SK-N-SH (cell line): Measurements from ENCODE around the gene SCNN1G. TPM values are rescaled to one million over a fixed set of nuclear protein-coding genes. Genes with fewer than 3 reads are reported as not detected.

ENCODE experiments used
- CTCF ChIA-PET: fragments of 300-600, 350-600 bp; formaldehyde crosslinking; extraction: SDS; loops from one replicate; lab custom pipeline; 2021; lab: Yijun Ruan, JAX
- POLR2A ChIA-PET: fragments of 350-600 bp; sonication (Branson Sonifier 250); formaldehyde crosslinking; extraction: SDS; loops from one replicate; lab custom pipeline; 2020; ENCODE audit warnings: antibody characterized with exemption, inconsistent platforms; lab: Yijun Ruan, JAX
- DNase-seq: peaks from one replicate; pipeline ENCODE4 v3.0.0; 2012
- H2AFZ ChIP-seq: fragments of 200-600 bp; sonication (generic); 2 replicates; pipeline ENCODE4 v1.8.1; 2016; ENCODE audit warnings: antibody characterized with exemption, mild to moderate bottlenecking, low read depth
- H3F3A ChIP-seq: fragments of 200-600 bp; sonication (generic); replicated peaks from 2 replicates; pipeline ENCODE3; 2016; ENCODE audit warnings: antibody characterized with exemption, mild to moderate bottlenecking; ENCODE audit not compliant: insufficient read depth
- H3K27ac ChIP-seq, 2 experiments: fragments of 200-500 bp in 1 of 2; fragments of 200-600 bp in 1 of 2; sonication (Bioruptor generic) in 1 of 2; sonication (generic), shearing (Covaris generic) in 1 of 2; 2 replicates each; pipeline versions ENCODE4 v1.5.1 to v1.6.1; 2014 to 2016; ENCODE audit warnings: low read depth in 2 of 2, inconsistent platforms in 1 of 2, low read length in 1 of 2, mild to moderate bottlenecking in 1 of 2, mixed read lengths in 1 of 2
- H3K27me3 ChIP-seq: fragments of 200-600 bp; sonication (generic), shearing (Covaris generic); 2 replicates; pipeline ENCODE4 v1.6.1; 2016; ENCODE audit warnings: mixed run types; ENCODE audit not compliant: insufficient read depth
- H3K36me3 ChIP-seq, 2 experiments: fragments of 200-500 bp in 1 of 2; fragments of 200-600 bp in 1 of 2; sonication (Bioruptor generic) in 1 of 2; sonication (generic) in 1 of 2; replicated peaks in 1 of 2; 2 replicates each; pipeline versions ENCODE3 to v1.5.1; 2014 to 2016; ENCODE audit warnings: low read length in 1 of 2, mild to moderate bottlenecking in 1 of 2; ENCODE audit not compliant: insufficient read depth in 2 of 2, control insufficient read depth in 1 of 2
- H3K4me1 ChIP-seq, 2 experiments: fragments of 200-500 bp in 1 of 2; fragments of 200-600 bp in 1 of 2; sonication (Bioruptor generic) in 1 of 2; sonication (generic), shearing (Covaris generic) in 1 of 2; 2 replicates each; pipeline versions ENCODE4 v1.5.1 to v1.6.1; 2014 to 2016; ENCODE audit warnings: low read depth in 1 of 2, low read length in 1 of 2, mixed run types in 1 of 2; ENCODE audit not compliant: insufficient read depth in 2 of 2, control insufficient read depth in 1 of 2
- H3K4me2 ChIP-seq: fragments of 200-600 bp; sonication (generic), shearing (Covaris generic); 2 replicates; pipeline ENCODE4 v1.6.1; 2017; ENCODE audit warnings: mixed run types
- H3K4me3 ChIP-seq, 2 experiments: fragments of 200-500 bp in 1 of 2; fragments of 200-600 bp in 1 of 2; sonication (Bioruptor generic) in 1 of 2; sonication (generic), shearing (Covaris generic) in 1 of 2; 2 replicates each; pipeline versions ENCODE4 v1.5.1 to v1.8.1; 2014 to 2016; ENCODE audit warnings: low read depth in 2 of 2, inconsistent platforms in 1 of 2, low read length in 1 of 2, mild to moderate bottlenecking in 1 of 2, mixed read lengths in 1 of 2, moderate library complexity in 1 of 2
- H3K79me2 ChIP-seq: fragments of 200-600 bp; sonication (generic); 2 replicates; pipeline ENCODE4 v1.8.1; 2017; ENCODE audit warnings: mild to moderate bottlenecking; ENCODE audit not compliant: insufficient read depth
- H3K9ac ChIP-seq: fragments of 200-600 bp; sonication (generic); 2 replicates; pipeline ENCODE4 v1.6.1; 2017; ENCODE audit warnings: mixed run types
- H3K9me2 ChIP-seq: fragments of 200-600 bp; sonication (generic); 2 replicates; pipeline ENCODE4 v1.6.1; 2017; ENCODE audit warnings: mixed run types
- H3K9me3 ChIP-seq: fragments of 200-600 bp; sonication (generic); 2 replicates; pipeline ENCODE4 v1.6.1; 2017; ENCODE audit warnings: mixed run types, mild to moderate bottlenecking, moderate library complexity
- H4K20me1 ChIP-seq: fragments of 200-600 bp; sonication (generic); 2 replicates; pipeline ENCODE4 v1.6.1; 2017; ENCODE audit warnings: mild to moderate bottlenecking, mixed run types; ENCODE audit not compliant: insufficient read depth
- EP300 ChIP-seq, 2 experiments: IDR thresholded peaks; 2 replicates each; pipeline versions ENCODE4 v1.4.0 to v1.6.1; 2012; ENCODE audit warnings: borderline replicate concordance in 1 of 2, low read depth in 1 of 2, low read length in 1 of 2
- MAX ChIP-seq: IDR thresholded peaks from 2 replicates; pipeline ENCODE4 v1.4.0; 2012; ENCODE audit warnings: low read depth
- NFIC ChIP-seq: IDR thresholded peaks from 2 replicates; pipeline ENCODE4 v1.4.0; 2012; ENCODE audit warnings: borderline replicate concordance
- NRF1 ChIP-seq: IDR thresholded peaks from 2 replicates; pipeline ENCODE4 v1.6.1; 2012; ENCODE audit warnings: low read depth, mild to moderate bottlenecking, low read length
- POLR2AphosphoS5 ChIP-seq: IDR thresholded peaks from 2 replicates; pipeline ENCODE4 v1.6.1; 2012; ENCODE audit warnings: low read depth, low read length
- RAD21 ChIP-seq: IDR thresholded peaks from 2 replicates; pipeline ENCODE4 v1.6.1; 2012; ENCODE audit warnings: mild to moderate bottlenecking, low read length
- RCOR1 ChIP-seq: fragments of 150-350 bp; IDR thresholded peaks from 2 replicates; pipeline ENCODE4 v1.6.1; 2017; ENCODE audit warnings: antibody characterized with exemption, low read length
- REST ChIP-seq: IDR thresholded peaks from 2 replicates; pipeline ENCODE4 v1.6.1; 2012; ENCODE audit warnings: mild to moderate bottlenecking, low read depth, low read length, moderate library complexity
- TAF1 ChIP-seq: IDR thresholded peaks from 2 replicates; pipeline ENCODE4 v1.6.1; 2012; ENCODE audit warnings: low read depth, mild to moderate bottlenecking, low read length, moderate library complexity, borderline replicate concordance
- TEAD4 ChIP-seq: IDR thresholded peaks from 2 replicates; pipeline ENCODE4 v1.4.0; 2012; ENCODE audit warnings: mild to moderate bottlenecking, borderline replicate concordance; ENCODE audit not compliant: insufficient read depth
- YY1 ChIP-seq: IDR thresholded peaks from 2 replicates; pipeline ENCODE4 v1.4.0; 2012; ENCODE audit warnings: low read depth, mild to moderate bottlenecking
- WGBS: methylation state at CpG from one replicate; pipeline ENCODE4 v1.1.6; 2017; ENCODE audit warnings: low lambda C conversion rate; 5-methylcytosine and 5-hydroxymethylcytosine counted together
- polyA plus RNA-seq, 3 experiments: library from polyadenylated mRNA; depleted of rRNA; stranded (reverse); fragments of >200 nt; gene quantifications; 2 replicates each; pipeline ENCODE4 v1.2.3, GENCODE V29; 2012

The SCNN1G gene
- polyA plus RNA-seq, 1 of the 3 experiments (the other 2 are of a cell fraction): not detected

- Histone ChIP-seq H3K27ac (no peak overlapping the region), H3K9me3 (no peaks in the 10 kb centered on the region), H3K27me3 (no peaks in the 10 kb centered on the region), H3K9me2 (no peaks in the 10 kb centered on the region)
- DNase-seq: no peak
- TF ChIP-seq MAX: no peak
- no peak for TF ChIP-seq RCOR1
- TF ChIP-seq YY1: no peak
- TF ChIP-seq REST: no peak
- no peak for TF ChIP-seq NFIC
- TF ChIP-seq RAD21: no peak
- no peak for TF ChIP-seq TEAD4
- no peak for TF ChIP-seq POLR2AphosphoS5
- no peak for TF ChIP-seq EP300 (IDR thresholded peaks at IDR 0.05; ENCODE audit: borderline replicate concordance in 1 of 2, low read depth in 1 of 2, low read length in 1 of 2)
- TF ChIP-seq, all 33 proteins: peak for 0
- H3K4me1 ChIP-seq: no peaks in the 10 kb centered on the region
- H3K4me3 ChIP-seq: no peak overlapping the region
- H3K36me3 ChIP-seq: no peaks in the 10 kb centered on the region
- no peaks in the 10 kb centered on the region for H3F3A ChIP-seq
- H4K20me1 ChIP-seq: no peaks in the 10 kb centered on the region
- ChIA-PET CTCF (interaction anchor here (2.2 kb wide), 1 partner anchor 8 kb away, joined by 5 read pairs; no protein-coding TSS in a partner anchor), POLR2A (interaction anchor here (0.6 kb wide), 1 partner anchor 474 kb away, joined by 3 read pairs; no protein-coding TSS in a partner anchor)
- H3K9ac ChIP-seq: no peak overlapping the region
- H3K4me2 ChIP-seq: no peak overlapping the region
- no peak overlapping the region for H2AFZ ChIP-seq
- H3K79me2 ChIP-seq: no peaks in the 10 kb centered on the region
These were observed 40.4 kb downstream of the SCNN1G start for GRCh38 chr16:23222929-23223328.

- Histone ChIP-seq H3K4me3 (no peak overlapping the region), H3K9me3 (no peaks in the 10 kb centered on the region), H3K4me2 (no peak overlapping the region), H4K20me1 (no peaks in the 10 kb centered on the region), H3K4me1 (no peaks in the 10 kb centered on the region), H3K27me3 (no peaks in the 10 kb centered on the region), H3F3A (no peaks in the 10 kb centered on the region), H3K79me2 (no peaks in the 10 kb centered on the region), H3K27ac (no peak overlapping the region), H3K36me3 (no peaks in the 10 kb centered on the region), H3K9me2 (no peaks in the 10 kb centered on the region), H2AFZ (no peak overlapping the region), H3K9ac (no peak overlapping the region)
- no peak for DNase-seq
- TF ChIP-seq NRF1 (no peak), TAF1 (no peak)
- ChIA-PET CTCF (no interaction called here), POLR2A (no interaction called here)
- WGBS: 49% methylated on average over 8 of the region's 8 CpGs
These were observed 40.8 kb downstream of the SCNN1G start for GRCh38 chr16:23223368-23223767.
